HFF-Myc (cell line): ENCODE data around the gene WDR7.

Experiments used
- DNase-seq: peaks from one replicate; pipeline ENCODE4 v3.0.0-alpha.2; 2011; ENCODE audit warnings: low read depth; ENCODE audit errors: extremely low read depth
- H3K4me3 ChIP-seq: replicated peaks from 2 replicates; pipeline ENCODE4 v1.5.1; 2011; ENCODE audit warnings: low read depth, mild to moderate bottlenecking, control low read depth, low read length
- CTCF ChIP-seq: IDR thresholded peaks from 2 replicates; pipeline ENCODE4 v1.5.1; 2012; ENCODE audit warnings: mild to moderate bottlenecking, low read depth, low read length, control low read depth; ENCODE audit errors: missing control alignments

WDR7 gene

GRCh38 chr18:57030417-57030816 lies 379.3 kb downstream of the WDR7 start:
- H3K4me3 ChIP-seq, result no peak overlapping the region
- DNase-seq, result no peak
- TF ChIP-seq CTCF, result no peak

- DNase-seq, result no peak
- no peak for TF ChIP-seq CTCF
Observed at GRCh38 chr18:57035590-57035989, 384.4 kb downstream of the WDR7 start.

GRCh38 chr18:57038395-57038794 lies 387.2 kb downstream of the WDR7 start:
- H3K4me3 ChIP-seq, result no peak overlapping the region
- no peak for DNase-seq
- TF ChIP-seq CTCF, result no peak

More at GRCh38 chr18:57035590-57035989, 384.4 kb downstream of the WDR7 start:
- H3K4me3 ChIP-seq, result no peak overlapping the region

GRCh38 chr18:57040175-57040574 lies 389.0 kb downstream of the WDR7 start:
- no peak overlapping the region for H3K4me3 ChIP-seq
- TF ChIP-seq CTCF, result no peak
- no peak for DNase-seq

GRCh38 chr18:57043241-57043640 lies 392.1 kb downstream of the WDR7 start:
- no peak for TF ChIP-seq CTCF
- DNase-seq, result no peak

GRCh38 chr18:57048351-57048750 lies 397.2 kb downstream of the WDR7 start:
- no peak for DNase-seq
- H3K4me3 ChIP-seq, result no peak overlapping the region
- TF ChIP-seq CTCF, result no peak

More at GRCh38 chr18:57043241-57043640, 392.1 kb downstream of the WDR7 start:
- H3K4me3 ChIP-seq, result no peak overlapping the region

GRCh38 chr18:57048859-57049258 lies 397.7 kb downstream of the WDR7 start:
- no peak for TF ChIP-seq CTCF
- no peak for DNase-seq
- no peak overlapping the region for H3K4me3 ChIP-seq
